K562 (cell line): Measurements from ENCODE around the gene POLR3E. TPM values are rescaled to one million over a fixed set of nuclear protein-coding genes. Genes with fewer than 3 reads are reported as not detected.

Experiments used
- ATAC-seq: fragments of 200-7000 bp; cut with Tn5 transposase; 3 replicates; pipeline ENCODE4 v1.9.1; 2020; ENCODE audit warnings: moderate library complexity
- BruUV-seq: library from RNA; stranded (reverse); fragments of 400-500 nt; replicated peaks from 2 replicates; lab custom pipeline; 2021; lab: Mats Ljungman, UMichigan
- CTCF ChIA-PET: fragments of 300-600 bp; formaldehyde crosslinking; extraction: SDS; loops from one replicate; lab custom pipeline; 2021; ENCODE audit warnings: low intra/inter-chr PET ratio; lab: Yijun Ruan, JAX
- POLR2A ChIA-PET: fragments of 300-600, 350-650 bp; sonication (Branson Sonifier 250); formaldehyde crosslinking; extraction: SDS; loops from one replicate; lab custom pipeline; 2021; ENCODE audit warnings: antibody characterized with exemption, inconsistent platforms; lab: Yijun Ruan, JAX
- DNase-seq, 4 experiments: peaks; one replicate each; pipeline versions ENCODE4 v3.0.0 to v3.0.0-alpha.2; 2011 to 2018; ENCODE audit warnings: low spot score in 3 of 4, mixed read lengths in 3 of 4; ENCODE audit errors: extremely low read depth in 1 of 4
- FAIRE-seq: peaks from 2 replicates; lab custom pipeline; 2011; peaks lifted over from hg19 to GRCh38; lab: Jason Lieb, UNC
- H2AFZ ChIP-seq: 2 replicates; pipeline ENCODE4 v1.6.0; 2011; ENCODE audit warnings: low read depth, low read length, control low read depth, inconsistent platforms
- H3K27ac ChIP-seq: fragments of 200-600 bp; 3 replicates; pipeline ENCODE4 v1.8.0; 2011; ENCODE audit warnings: low read depth, mild to moderate bottlenecking, control low read depth, inconsistent platforms, low read length, moderate library complexity, mixed read lengths; ENCODE audit errors: extremely low read depth
- H3K27me3 ChIP-seq, 2 experiments: fragments of 300-600 bp in 1 of 2; 2 replicates in 1 of 2; 3 replicates in 1 of 2; pipeline versions ENCODE4 v1.6.0 to v1.8.0; 2011; ENCODE audit warnings: inconsistent platforms in 2 of 2, low read length in 2 of 2, mild to moderate bottlenecking in 1 of 2, mixed read lengths in 1 of 2, moderate library complexity in 1 of 2; ENCODE audit not compliant: control insufficient read depth in 2 of 2, insufficient read depth in 2 of 2
- H3K36me3 ChIP-seq: fragments of 300-600 bp; 3 replicates; pipeline ENCODE4 v1.8.0; 2011; ENCODE audit warnings: mild to moderate bottlenecking, low read length, inconsistent platforms; ENCODE audit not compliant: control insufficient read depth, insufficient read depth
- H3K4me1 ChIP-seq, 2 experiments: fragments of 200-600 bp in 1 of 2; replicated peaks in 1 of 2; 2 replicates in 1 of 2; 3 replicates in 1 of 2; pipeline versions ENCODE4 v1.5.1 to v1.8.0; 2011; ENCODE audit warnings: inconsistent platforms in 2 of 2, low read length in 2 of 2, mild to moderate bottlenecking in 1 of 2, mixed read lengths in 1 of 2, moderate library complexity in 1 of 2; ENCODE audit not compliant: control insufficient read depth in 2 of 2, insufficient read depth in 2 of 2
- H3K4me2 ChIP-seq: 2 replicates; pipeline ENCODE4 v1.6.1; 2011; ENCODE audit warnings: low read length, control low read depth, inconsistent platforms, mixed read lengths; ENCODE audit not compliant: insufficient read depth
- H3K4me3 ChIP-seq: fragments of 200-600 bp; sonication (generic), shearing (Covaris generic); 2 replicates; pipeline ENCODE4 v1.5.1; 2016; ENCODE audit warnings: control low read depth, inconsistent platforms
- H3K79me2 ChIP-seq: fragments of 200-600 bp; 3 replicates; pipeline ENCODE4 v1.8.0; 2011; ENCODE audit warnings: low read length, inconsistent platforms; ENCODE audit not compliant: control insufficient read depth, insufficient read depth
- H3K9ac ChIP-seq, 2 experiments: 2 replicates each; pipeline versions ENCODE4 v1.6.0 to v1.6.1; 2011; ENCODE audit warnings: low read depth in 2 of 2, low read length in 2 of 2, control low read depth in 1 of 2, inconsistent platforms in 1 of 2, mild to moderate bottlenecking in 1 of 2, mixed read lengths in 1 of 2; ENCODE audit not compliant: insufficient read depth in 1 of 2
- H3K9me1 ChIP-seq: one replicate; pipeline ENCODE4 v1.6.0; 2011; ENCODE audit warnings: inconsistent platforms, mild to moderate bottlenecking, low read length, moderate library complexity; ENCODE audit not compliant: control insufficient read depth, insufficient read depth
- H3K9me3 ChIP-seq: replicated peaks from 2 replicates; pipeline ENCODE4 v1.5.1; 2011; ENCODE audit warnings: low read depth, low read length, inconsistent platforms; ENCODE audit not compliant: control insufficient read depth, insufficient read depth
- H4K20me1 ChIP-seq: replicated peaks from 2 replicates; pipeline ENCODE4 v1.6.1; 2011; ENCODE audit warnings: low read length, inconsistent platforms, mixed read lengths; ENCODE audit not compliant: control insufficient read depth, insufficient read depth
- EGR1 ChIP-seq: fragments of 450-650 bp; conservative IDR thresholded peaks from 2 replicates; pipeline ENCODE4 v1.6.1; 2017; ENCODE audit warnings: mild to moderate bottlenecking
- ELF4 ChIP-seq: fragments of 450-650 bp; formaldehyde crosslinking; IDR thresholded peaks from 2 replicates; pipeline ENCODE4 v1.4.0; 2022; ENCODE audit warnings: missing genetic modification characterization
- GABPA ChIP-seq: fragments of 200-800 bp; sonication (Bioruptor generic); conservative IDR thresholded peaks from 2 replicates; pipeline ENCODE4 v1.6.1; 2016; ENCODE audit warnings: low read depth, missing genetic modification characterization, missing compliant biosample characterization
- NR2F6 ChIP-seq: fragments of 450-650 bp; formaldehyde crosslinking; IDR thresholded peaks from 2 replicates; pipeline ENCODE4 v1.4.0; 2020; ENCODE audit warnings: mild to moderate bottlenecking
- SMARCA5 ChIP-seq: fragments of 450-650 bp; IDR thresholded peaks from 2 replicates; pipeline ENCODE4 v1.6.1; 2016
- SPI1 ChIP-seq: IDR thresholded peaks from 2 replicates; pipeline ENCODE4 v1.6.1; 2011; ENCODE audit warnings: low read depth, low read length, control low read depth, borderline replicate concordance
- ZNF143 ChIP-seq: sonication (generic); formaldehyde crosslinking; IDR thresholded peaks from 2 replicates; pipeline ENCODE4 v1.9.0; 2022; ENCODE audit warnings: mild to moderate bottlenecking, missing genetic modification reagents
- ZNF431 ChIP-seq: sonication (generic); formaldehyde crosslinking; IDR thresholded peaks from 2 replicates; pipeline ENCODE4 v1.8.0; 2022; ENCODE audit warnings: mild to moderate bottlenecking, missing genetic modification reagents
- ZNF830 ChIP-seq: fragments of 250-450 bp; sonication (Bioruptor Pico); IDR thresholded peaks from 2 replicates; pipeline ENCODE4 v1.5.0; 2021; ENCODE audit warnings: mild to moderate bottlenecking
- WGBS: fragments of 100-300 bp; shearing (Covaris generic); methylation state at CpG from one replicate; pipeline ENCODE4 v1.1.6; 2016; ENCODE audit warnings: low coverage, mixed read lengths; ENCODE audit not compliant: insufficient coverage; ENCODE audit errors: missing lambda C conversion rate; 5-methylcytosine and 5-hydroxymethylcytosine counted together
- in situ Hi-C: fragments of 300-500 bp; cut with MboI; formaldehyde crosslinking; loops from 4 replicates; pipeline ENCODE4 v1.15.0; 2018; ENCODE audit warnings: inconsistent platforms, mixed read lengths
- intact Hi-C: fragments of 100-400 bp; cut with micrococcal nuclease; formaldehyde crosslinking; loops from 2 replicates; pipeline ENCODE4 v1.14.2; 2022
- polyA plus RNA-seq, 8 experiments: library from polyadenylated mRNA; depleted of rRNA in 4 of 8; stranded (reverse) in 5 of 8; unstranded in 3 of 8; fragments of >200 nt; fragmentation: Nextera tagmentation in 2 of 8; fragmentation: Illumina TruSeq in 1 of 8; extraction: Ambion mirVana in 2 of 8; extraction: Trizol in 1 of 8; gene quantifications; 2 replicates each; pipeline versions ENCODE4 v1.2.1 to v1.2.3, GENCODE V29; 2011 to 2014; ENCODE audit warnings: inconsistent platforms in 1 of 8, missing spikeins in 1 of 8
- total RNA-seq, 7 experiments: library from RNA; depleted of rRNA in 6 of 7; stranded (reverse); fragments of >200 nt in 6 of 7; fragmentation: Illumina TruSeq in 2 of 7; extraction: Trizol in 2 of 7; gene quantifications; 2 replicates each; pipeline versions ENCODE4 v1.2.1 to v1.2.3, GENCODE V29; 2011 to 2021; ENCODE audit warnings: low replicate concordance in 1 of 7
- TF ChIP-seq, protein P1 (sequence below): fragments of 450-650 bp; IDR thresholded peaks from 2 replicates; pipeline ENCODE4 v1.6.1; 2014; ENCODE audit warnings: low read depth, mild to moderate bottlenecking, moderate library complexity, borderline replicate concordance
- TF ChIP-seq, protein P2 (sequence below), 2 experiments: fragments of 200-800 bp in 1 of 2; sonication (Bioruptor generic) in 1 of 2; sonication (generic) in 1 of 2; formaldehyde crosslinking in 1 of 2; IDR thresholded peaks in 1 of 2; conservative IDR thresholded peaks in 1 of 2; 2 replicates each; pipeline versions ENCODE4 v1.5.0 to v1.6.1; 2016 to 2020; ENCODE audit warnings: missing compliant biosample characterization in 1 of 2, missing genetic modification characterization in 1 of 2, missing genetic modification reagents in 1 of 2
- TF ChIP-seq, protein P3 (sequence below): fragments of 250-450 bp; sonication (Bioruptor Pico); IDR thresholded peaks from 2 replicates; pipeline ENCODE4 v1.8.0; 2021; ENCODE audit warnings: borderline replicate concordance, mild to moderate bottlenecking, moderate library complexity; ENCODE audit not compliant: poor library complexity, severe bottlenecking
- TF ChIP-seq, protein P4 (sequence below): fragments of 250-450 bp; sonication (Bioruptor Pico); IDR thresholded peaks from 2 replicates; pipeline ENCODE4 v1.4.0; 2020
- TF ChIP-seq, protein P5 (sequence below): sonication (generic); formaldehyde crosslinking; IDR thresholded peaks from 2 replicates; pipeline ENCODE4 v1.8.1; 2022; ENCODE audit warnings: missing genetic modification reagents

The POLR3E gene
- total and polyA plus RNA-seq, 9 of the 15 experiments (the other 6 are each of a cell fraction or from before 2014, with no cell fraction given), result 17.7 to 151 (median 82.6) TPM

DNA sequence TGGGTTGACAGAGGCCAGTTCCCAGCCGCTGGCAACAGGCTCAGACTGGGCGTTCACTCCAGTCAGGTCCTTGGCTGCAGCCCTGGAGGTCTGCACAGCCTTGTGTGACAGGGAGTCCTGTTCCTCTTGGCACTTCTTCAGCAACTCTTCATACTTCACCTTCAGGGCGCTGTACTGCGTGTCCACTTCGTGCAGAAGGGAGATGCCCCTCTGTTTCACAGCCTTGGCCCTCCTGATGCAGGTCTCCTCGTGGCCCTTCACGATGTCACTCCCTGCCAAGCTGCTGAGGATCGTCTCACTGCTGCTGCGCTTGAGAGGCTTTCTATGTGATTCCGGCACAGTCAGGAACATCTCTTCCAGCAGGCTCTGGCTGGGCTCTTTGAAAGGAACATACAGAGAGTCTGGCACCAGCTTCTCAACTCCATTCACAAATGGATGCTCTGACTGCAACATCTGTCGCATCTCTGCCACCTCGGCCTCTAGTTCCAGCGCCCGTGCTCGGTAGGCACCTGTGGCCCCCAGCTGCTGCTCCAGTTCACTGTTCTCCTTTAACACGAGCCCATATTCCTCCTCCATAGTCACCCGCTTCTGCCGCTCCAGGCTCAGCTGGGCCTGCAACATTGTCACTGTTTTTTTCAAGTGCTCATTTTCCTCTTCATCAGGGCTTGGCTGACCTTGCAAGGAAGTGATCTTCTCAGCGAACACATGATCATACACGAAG, 50.1 kb downstream of the POLR3E start:
- no peak overlapping the region for H2AFZ ChIP-seq
- no peaks in the 10 kb centered on the region for H3K9me3 ChIP-seq
- no peak overlapping the region for H3K4me3 ChIP-seq
- peaks cover 10% of the 10 kb centered on the region; the same call in 1 of the 3 replicates for H3K79me2 ChIP-seq
- FAIRE-seq (peak; percentile 6), ATAC-seq (no peak), DNase-seq (no peak)
- no peaks in the 10 kb centered on the region for H3K9me1 ChIP-seq
- H3K4me1 ChIP-seq, result no peaks in the 10 kb centered on the region
- 92% methylated on average over 20 of the region's 20 CpGs for WGBS
- intact Hi-C loops, result no loop called here
- in situ Hi-C loops, result no loop called here
- H3K4me2 ChIP-seq, result no peak overlapping the region
- peak overlapping the region in 1 of 2 experiments; percentile 42; a peak in 1 of 4 replicates for H3K9ac ChIP-seq
- POLR2A ChIA-PET, result interaction anchor here (1.1 to 1.6 kb wide), 5 partner anchors 8 to 26 kb away, joined by 3 to 4 read pairs (median 4); no protein-coding TSS in a partner anchor
- H3K27me3 ChIP-seq, result no peaks in the 10 kb centered on the region
- BruUV-seq, result no TSS peak
- no peak overlapping the region for H3K27ac ChIP-seq
- CTCF ChIA-PET, result no interaction called here
- H3K36me3 ChIP-seq, result peaks cover 58% of the 10 kb centered on the region
- H4K20me1 ChIP-seq, result no peaks in the 10 kb centered on the region
- TF ChIP-seq ZNF143 (CRISPR knock-in tag) (no peak), ELF4 (CRISPR knock-in tag) (no peak), SMARCA5 (no peak), SPI1 (no peak), NR2F6 (CRISPR knock-in tag) (no peak), EGR1 (no peak), ZNF830 (no peak), ZNF431 (CRISPR knock-in tag) (no peak), GABPA (tag) (no peak)
- TF ChIP-seq, protein P1, sequence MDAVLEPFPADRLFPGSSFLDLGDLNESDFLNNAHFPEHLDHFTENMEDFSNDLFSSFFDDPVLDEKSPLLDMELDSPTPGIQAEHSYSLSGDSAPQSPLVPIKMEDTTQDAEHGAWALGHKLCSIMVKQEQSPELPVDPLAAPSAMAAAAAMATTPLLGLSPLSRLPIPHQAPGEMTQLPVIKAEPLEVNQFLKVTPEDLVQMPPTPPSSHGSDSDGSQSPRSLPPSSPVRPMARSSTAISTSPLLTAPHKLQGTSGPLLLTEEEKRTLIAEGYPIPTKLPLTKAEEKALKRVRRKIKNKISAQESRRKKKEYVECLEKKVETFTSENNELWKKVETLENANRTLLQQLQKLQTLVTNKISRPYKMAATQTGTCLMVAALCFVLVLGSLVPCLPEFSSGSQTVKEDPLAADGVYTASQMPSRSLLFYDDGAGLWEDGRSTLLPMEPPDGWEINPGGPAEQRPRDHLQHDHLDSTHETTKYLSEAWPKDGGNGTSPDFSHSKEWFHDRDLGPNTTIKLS, result no peak
- TF ChIP-seq, protein P2, sequence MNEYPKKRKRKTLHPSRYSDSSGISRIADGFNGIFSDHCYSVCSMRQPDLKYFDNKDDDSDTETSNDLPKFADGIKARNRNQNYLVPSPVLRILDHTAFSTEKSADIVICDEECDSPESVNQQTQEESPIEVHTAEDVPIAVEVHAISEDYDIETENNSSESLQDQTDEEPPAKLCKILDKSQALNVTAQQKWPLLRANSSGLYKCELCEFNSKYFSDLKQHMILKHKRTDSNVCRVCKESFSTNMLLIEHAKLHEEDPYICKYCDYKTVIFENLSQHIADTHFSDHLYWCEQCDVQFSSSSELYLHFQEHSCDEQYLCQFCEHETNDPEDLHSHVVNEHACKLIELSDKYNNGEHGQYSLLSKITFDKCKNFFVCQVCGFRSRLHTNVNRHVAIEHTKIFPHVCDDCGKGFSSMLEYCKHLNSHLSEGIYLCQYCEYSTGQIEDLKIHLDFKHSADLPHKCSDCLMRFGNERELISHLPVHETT (CRISPR knock-in tag; conservative IDR thresholded peaks at IDR 0.05 in 1 of 2, IDR thresholded peaks at IDR 0.05 in 1 of 2), result no peak
- TF ChIP-seq, protein P3, sequence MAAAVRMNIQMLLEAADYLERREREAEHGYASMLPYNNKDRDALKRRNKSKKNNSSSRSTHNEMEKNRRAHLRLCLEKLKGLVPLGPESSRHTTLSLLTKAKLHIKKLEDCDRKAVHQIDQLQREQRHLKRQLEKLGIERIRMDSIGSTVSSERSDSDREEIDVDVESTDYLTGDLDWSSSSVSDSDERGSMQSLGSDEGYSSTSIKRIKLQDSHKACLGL (CRISPR knock-in tag), result no peak
- TF ChIP-seq, protein P4, sequence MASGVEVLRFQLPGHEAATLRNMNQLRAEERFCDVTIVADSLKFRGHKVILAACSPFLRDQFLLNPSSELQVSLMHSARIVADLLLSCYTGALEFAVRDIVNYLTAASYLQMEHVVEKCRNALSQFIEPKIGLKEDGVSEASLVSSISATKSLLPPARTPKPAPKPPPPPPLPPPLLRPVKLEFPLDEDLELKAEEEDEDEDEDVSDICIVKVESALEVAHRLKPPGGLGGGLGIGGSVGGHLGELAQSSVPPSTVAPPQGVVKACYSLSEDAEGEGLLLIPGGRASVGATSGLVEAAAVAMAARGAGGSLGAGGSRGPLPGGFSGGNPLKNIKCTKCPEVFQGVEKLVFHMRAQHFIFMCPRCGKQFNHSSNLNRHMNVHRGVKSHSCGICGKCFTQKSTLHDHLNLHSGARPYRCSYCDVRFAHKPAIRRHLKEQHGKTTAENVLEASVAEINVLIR (CRISPR knock-in tag), result no peak
- TF ChIP-seq, protein P5, sequence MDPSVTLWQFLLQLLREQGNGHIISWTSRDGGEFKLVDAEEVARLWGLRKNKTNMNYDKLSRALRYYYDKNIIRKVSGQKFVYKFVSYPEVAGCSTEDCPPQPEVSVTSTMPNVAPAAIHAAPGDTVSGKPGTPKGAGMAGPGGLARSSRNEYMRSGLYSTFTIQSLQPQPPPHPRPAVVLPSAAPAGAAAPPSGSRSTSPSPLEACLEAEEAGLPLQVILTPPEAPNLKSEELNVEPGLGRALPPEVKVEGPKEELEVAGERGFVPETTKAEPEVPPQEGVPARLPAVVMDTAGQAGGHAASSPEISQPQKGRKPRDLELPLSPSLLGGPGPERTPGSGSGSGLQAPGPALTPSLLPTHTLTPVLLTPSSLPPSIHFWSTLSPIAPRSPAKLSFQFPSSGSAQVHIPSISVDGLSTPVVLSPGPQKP (CRISPR knock-in tag), result no peak
